Naive thymus-derived CD4-positive, alpha-beta T cell (primary cell): ENCODE data around the gene TLCD3B. TPM values are rescaled to one million over a fixed set of nuclear protein-coding genes. Genes with fewer than 3 reads are reported as not detected.
A peak's percentile ranks its signal among the peaks of the same experiment; 100 is the strongest.

Source experiments
- ATAC-seq: fragments of 150-1000 bp; cut with Tn5 transposase; 2 replicates; pipeline ENCODE4 v1.10.0; 2021; ENCODE audit warnings: mild to moderate bottlenecking, moderate library complexity
- CTCF ChIA-PET: fragments of 350-600 bp; sonication (Branson Sonifier 250); formaldehyde crosslinking; loops from one replicate; lab custom pipeline; 2021; ENCODE audit warnings: antibody characterized with exemption; lab: Charles Lee
- POLR2A ChIA-PET: fragments of 350-600 bp; sonication (Branson Sonifier 250); formaldehyde crosslinking; loops from one replicate; lab custom pipeline; 2021; ENCODE audit warnings: antibody characterized with exemption, inconsistent platforms; lab: Charles Lee
- DNase-seq, 9 donors: peaks; one replicate each; pipeline versions ENCODE4 v3.0.0 to v3.0.0-alpha.2; 2020 to 2022; ENCODE audit warnings: mixed read lengths in 1 of 9
- H3K27ac ChIP-seq: one replicate; pipeline ENCODE4 v1.7.0; 2013; ENCODE audit warnings: mild to moderate bottlenecking, low read depth, low read length, moderate library complexity
- H3K27me3 ChIP-seq, 2 donors: one replicate each; pipeline ENCODE4 v1.7.0; 2013; ENCODE audit warnings: low read length in 2 of 2, mild to moderate bottlenecking in 2 of 2, moderate library complexity in 2 of 2; ENCODE audit not compliant: control insufficient read depth in 2 of 2, insufficient read depth in 2 of 2
- H3K36me3 ChIP-seq, 3 experiments: 1 replicate in 2 of 3; 2 replicates in 1 of 3; pipeline ENCODE4 v1.7.0; 2013; ENCODE audit warnings: low read length in 3 of 3, mild to moderate bottlenecking in 3 of 3, moderate library complexity in 1 of 3; ENCODE audit not compliant: insufficient read depth in 3 of 3, control insufficient read depth in 2 of 3
- H3K4me1 ChIP-seq, 2 donors: one replicate each; pipeline ENCODE4 v1.7.0; 2013; ENCODE audit warnings: low read length in 2 of 2, mild to moderate bottlenecking in 2 of 2, moderate library complexity in 1 of 2; ENCODE audit not compliant: control insufficient read depth in 2 of 2, insufficient read depth in 2 of 2
- H3K4me3 ChIP-seq: 2 replicates; pipeline ENCODE4 v1.7.0; 2013; ENCODE audit warnings: mild to moderate bottlenecking, low read length
- H3K9me3 ChIP-seq, 3 experiments: 1 replicate in 2 of 3; 2 replicates in 1 of 3; pipeline ENCODE4 v1.7.0; 2013; ENCODE audit warnings: low read length in 3 of 3; ENCODE audit not compliant: control insufficient read depth in 2 of 3
- H3K27ac Mint-ChIP-seq, 9 donors: one replicate each; pipeline ENCODE4 v1.8.0; 2020 to 2022; ENCODE audit warnings: mixed read lengths in 9 of 9, mild to moderate bottlenecking in 8 of 9, moderate library complexity in 5 of 9, inconsistent platforms in 2 of 9
- H3K27me3 Mint-ChIP-seq, 5 donors: one replicate each; pipeline ENCODE4 v1.8.0; 2021 to 2022; ENCODE audit warnings: mixed read lengths in 5 of 5, mild to moderate bottlenecking in 1 of 5
- H3K36me3 Mint-ChIP-seq, 5 donors: one replicate each; pipeline ENCODE4 v1.8.0; 2020 to 2022; ENCODE audit warnings: mixed read lengths in 5 of 5, mild to moderate bottlenecking in 3 of 5, inconsistent platforms in 1 of 5
- H3K4me1 Mint-ChIP-seq, 7 donors: one replicate each; pipeline ENCODE4 v1.8.0; 2020 to 2022; ENCODE audit warnings: mixed read lengths in 7 of 7, mild to moderate bottlenecking in 3 of 7, inconsistent platforms in 1 of 7
- H3K4me3 Mint-ChIP-seq, 10 donors: one replicate each; pipeline ENCODE4 v1.8.0; 2020 to 2022; ENCODE audit warnings: mild to moderate bottlenecking in 10 of 10, mixed read lengths in 10 of 10, moderate library complexity in 6 of 10, inconsistent platforms in 2 of 10
- H3K9me3 Mint-ChIP-seq, 11 donors: one replicate each; pipeline ENCODE4 v1.8.0; 2020 to 2022; ENCODE audit warnings: mixed read lengths in 11 of 11, mild to moderate bottlenecking in 4 of 11, inconsistent platforms in 1 of 11, moderate library complexity in 1 of 11
- intact Hi-C, 2 donors: fragments of 100-400 bp; cut with micrococcal nuclease; formaldehyde crosslinking; loops; one replicate each; pipeline ENCODE4 v1.15.1; 2023
- polyA plus RNA-seq, 2 donors: library from polyadenylated mRNA; unstranded; fragments of 300-500 nt; fragmentation: Illumina TruSeq; gene quantifications; one replicate each; pipeline ENCODE4 v1.2.3, GENCODE V29; 2021
- total RNA-seq, 6 experiments: library from RNA in 5 of 6; stranded (reverse) in 5 of 6; gene quantifications; 1 replicate in 5 of 6; 2 replicates in 1 of 6; pipeline ENCODE4 v1.2.3 and lab custom pipeline; 2021 to 2026

The TLCD3B gene
- total and polyA plus RNA-seq, 7 experiments from 2014 or later = 1.2 to 2.3 TPM; not detected in 5

- ChIA-PET POLR2A (no interaction called here), CTCF (interaction anchor here (0.6 kb wide), 1 partner anchor 17 kb away, joined by 3 read pairs; no protein-coding TSS in a partner anchor)
- Histone ChIP-seq H3K27ac (no peak overlapping the region), H3K36me3 (peaks cover 12 to 97% (median 14%) of the 10 kb centered on the region in 3 experiments), H3K4me1 (no peaks in the 10 kb centered on the region), H3K4me3 (no peak overlapping the region), H3K9me3 (no peaks in the 10 kb centered on the region), H3K27me3 (no peaks in the 10 kb centered on the region)
- intact Hi-C loops = no loop called here
- Mint-ChIP-seq H3K36me3 (peaks cover 10 to 58% (median 27%) of the 10 kb centered on the region in 5 donors), H3K9me3 (no peaks in the 10 kb centered on the region), H3K4me3 (no peak overlapping the region), H3K4me1 (peaks cover 0 to 4% (median 0%) of the 10 kb centered on the region in 7 donors), H3K27me3 (no peaks in the 10 kb centered on the region), H3K27ac (peak overlapping the region in 2 of 9 donors; percentile 33 to 61)
- no peak for ATAC-seq
- no peak for DNase-seq
Measured at GRCh38 chr16:29983420-29984136, 47.5 kb downstream of the TLCD3B start.

DNA sequence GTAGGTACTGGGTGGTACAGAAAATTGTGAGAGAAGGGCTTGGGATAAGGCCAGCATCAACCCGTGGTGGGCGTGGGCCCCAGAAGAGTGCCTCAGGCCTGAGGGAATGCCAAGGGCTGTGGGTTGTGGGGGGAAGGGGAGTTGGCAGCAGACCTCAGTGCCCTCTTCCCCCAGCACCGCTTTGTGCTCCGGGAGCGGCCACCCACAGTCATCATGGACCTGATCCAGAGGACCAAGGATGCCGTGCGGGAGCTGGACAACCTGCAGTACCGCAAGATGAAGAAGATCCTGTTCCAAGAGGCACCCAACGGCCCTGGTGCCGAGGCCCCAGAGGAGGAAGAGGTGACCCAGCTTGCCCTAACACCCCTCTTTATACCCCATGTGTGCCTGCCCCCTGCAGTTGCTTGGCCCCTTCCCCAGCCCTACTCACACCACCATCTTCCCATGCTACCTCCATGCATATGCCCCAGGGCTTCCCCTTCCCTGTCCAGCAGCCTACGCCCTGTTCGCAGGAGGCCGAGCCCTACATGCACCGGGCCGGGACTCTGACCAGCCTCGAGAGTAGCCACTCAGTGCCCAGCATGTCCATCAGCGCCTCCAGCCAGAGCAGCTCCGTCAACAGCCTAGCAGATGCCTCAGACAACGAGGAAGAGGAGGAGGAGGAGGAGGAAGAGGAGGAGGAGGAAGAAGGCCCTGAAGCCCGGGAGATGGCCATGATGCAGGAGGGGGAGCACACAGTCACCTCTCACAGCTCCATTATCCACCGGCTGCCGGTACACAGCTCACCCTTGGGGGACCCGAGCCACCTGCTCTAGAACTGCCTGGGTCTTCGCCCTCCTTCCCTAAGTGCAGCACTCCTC lies 48.3 kb downstream of the TLCD3B start:
- DNase-seq = no peak
- Mint-ChIP-seq H3K27ac (peak overlapping the region in 2 of 9 donors; percentile 22 to 76), H3K4me3 (no peak overlapping the region), H3K4me1 (peaks cover 0 to 4% (median 0%) of the 10 kb centered on the region in 7 donors), H3K36me3 (peaks cover 10 to 57% (median 27%) of the 10 kb centered on the region in 5 donors), H3K27me3 (no peaks in the 10 kb centered on the region), H3K9me3 (no peaks in the 10 kb centered on the region)
- no peak overlapping the region for H3K27ac ChIP-seq
- no peaks in the 10 kb centered on the region for H3K9me3 ChIP-seq
- ChIA-PET CTCF (interaction anchor here (0.6 kb wide), 1 partner anchor 16 kb away, joined by 3 read pairs; no protein-coding TSS in a partner anchor), POLR2A (interaction anchor here (0.9 kb wide), 1 partner anchor 9 kb away, joined by 4 read pairs; the partner anchor contains the start of gene TAOK2)
- no peak overlapping the region for H3K4me3 ChIP-seq
- no peaks in the 10 kb centered on the region for H3K27me3 ChIP-seq
- intact Hi-C loops = no loop called here
- ATAC-seq = no peak
- peaks cover 12 to 97% (median 14%) of the 10 kb centered on the region in 3 experiments for H3K36me3 ChIP-seq
- no peaks in the 10 kb centered on the region for H3K4me1 ChIP-seq

GRCh38 chr16:29978564-29979270 lies 52.4 kb downstream of the TLCD3B start:
- Mint-ChIP-seq H3K36me3 (peaks cover 5 to 34% (median 13%) of the 10 kb centered on the region in 5 donors), H3K4me3 (no peak overlapping the region), H3K27ac (peak overlapping the region in 1 of 9 donors; percentile 7), H3K9me3 (no peaks in the 10 kb centered on the region), H3K27me3 (no peaks in the 10 kb centered on the region), H3K4me1 (peaks cover 17 to 31% (median 27%) of the 10 kb centered on the region in 7 donors)
- no peak for DNase-seq
- H3K4me3 ChIP-seq = no peak overlapping the region
- no peaks in the 10 kb centered on the region for H3K9me3 ChIP-seq
- CTCF ChIA-PET = no interaction called here
- intact Hi-C loops = loop anchor here in 1 of 2 donors (10.0 kb wide), 1 partner anchor 426 kb away; the partner anchor contains the start of gene ZNF771
- H3K27me3 ChIP-seq = no peaks in the 10 kb centered on the region
- peaks cover 20 to 23% of the 10 kb centered on the region in 2 donors for H3K4me1 ChIP-seq
- H3K36me3 ChIP-seq = peaks cover 12 to 64% (median 14%) of the 10 kb centered on the region in 3 experiments
- POLR2A ChIA-PET = interaction anchor here (0.6 to 1.2 kb wide), 2 partner anchors 17 to 698 kb away, joined by 4 read pairs; no protein-coding TSS in a partner anchor
- no peak for ATAC-seq
- H3K27ac ChIP-seq = no peak overlapping the region

DNA sequence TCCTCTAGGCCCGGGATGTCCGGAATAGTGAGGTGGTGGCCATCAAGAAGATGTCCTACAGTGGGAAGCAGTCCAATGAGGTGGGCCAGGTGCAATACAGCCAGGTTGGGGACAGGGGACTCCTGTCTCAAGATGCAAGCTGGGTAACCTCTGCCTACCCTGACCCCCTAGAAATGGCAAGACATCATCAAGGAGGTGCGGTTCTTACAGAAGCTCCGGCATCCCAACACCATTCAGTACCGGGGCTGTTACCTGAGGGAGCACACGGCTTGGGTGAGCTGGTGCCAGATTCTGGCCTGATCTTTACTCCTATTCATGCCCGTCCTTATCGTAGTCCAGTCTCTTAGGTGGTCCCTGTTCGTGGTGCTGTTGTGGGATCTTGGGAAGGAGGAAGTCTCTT lies 53.0 kb downstream of the TLCD3B start:
- intact Hi-C loops = loop anchor here in 1 of 2 donors (10.0 kb wide), 1 partner anchor 427 kb away; the partner anchor contains the start of gene ZNF771
- Histone ChIP-seq H3K4me3 (no peak overlapping the region), H3K27me3 (no peaks in the 10 kb centered on the region), H3K36me3 (peaks cover 12 to 60% (median 14%) of the 10 kb centered on the region in 3 experiments), H3K27ac (no peak overlapping the region), H3K9me3 (no peaks in the 10 kb centered on the region), H3K4me1 (peaks cover 20 to 23% of the 10 kb centered on the region in 2 donors)
- H3K4me3 Mint-ChIP-seq = no peak overlapping the region
- peak overlapping the region in 2 of 9 donors; percentile 8 to 49 for H3K27ac Mint-ChIP-seq
- H3K4me1 Mint-ChIP-seq = peaks cover 21 to 34% (median 33%) of the 10 kb centered on the region in 7 donors
- peaks cover 0 to 2% (median 0%) of the 10 kb centered on the region in 11 donors for H3K9me3 Mint-ChIP-seq
- no peaks in the 10 kb centered on the region for H3K27me3 Mint-ChIP-seq
- CTCF ChIA-PET = no interaction called here
- POLR2A ChIA-PET = interaction anchor here (0.5 to 1.2 kb wide), 2 partner anchors 17 to 24 kb away, joined by 4 to 5 read pairs; no protein-coding TSS in a partner anchor
- peaks cover 0 to 30% (median 10%) of the 10 kb centered on the region in 5 donors for H3K36me3 Mint-ChIP-seq
- ATAC-seq (no peak), DNase-seq (no peak)

GRCh38 chr16:29977063-29977825 lies 53.8 kb downstream of the TLCD3B start:
- Mint-ChIP-seq H3K4me3 (no peak overlapping the region), H3K9me3 (peaks cover 0 to 2% (median 0%) of the 10 kb centered on the region in 11 donors), H3K4me1 (peaks cover 23 to 39% (median 37%) of the 10 kb centered on the region in 7 donors), H3K27ac (peak overlapping the region in 6 of 9 donors; percentile 52 to 86 (median 68)), H3K36me3 (peaks cover 0 to 28% (median 10%) of the 10 kb centered on the region in 5 donors), H3K27me3 (no peaks in the 10 kb centered on the region)
- no peak for ATAC-seq
- POLR2A ChIA-PET = interaction anchor here (6.4 kb wide), 1 partner anchor 15 kb away, joined by 79 read pairs; the partner anchor contains the start of gene TMEM219
- CTCF ChIA-PET = no interaction called here
- no peaks in the 10 kb centered on the region for H3K9me3 ChIP-seq
- intact Hi-C loops = loop anchor here in 1 of 2 donors (10.0 kb wide), 1 partner anchor 428 kb away; the partner anchor contains the start of gene ZNF771
- no peaks in the 10 kb centered on the region for H3K27me3 ChIP-seq
- H3K4me3 ChIP-seq = no peak overlapping the region
- no peak overlapping the region for H3K27ac ChIP-seq
- no peak for DNase-seq
- peaks cover 20 to 23% of the 10 kb centered on the region in 2 donors for H3K4me1 ChIP-seq
- H3K36me3 ChIP-seq = peaks cover 12 to 51% (median 14%) of the 10 kb centered on the region in 3 experiments
